GM23248 (cell line): ENCODE measurements around the gene PEX14. TPM values are rescaled to one million over a fixed set of nuclear protein-coding genes. Genes with fewer than 3 reads are reported as not detected.

Experiments
- DNase-seq: peaks from one replicate; pipeline ENCODE4 v3.0.0-alpha.2; 2015
- H2AFZ ChIP-seq: fragments of 200-600 bp; sonication (generic); 2 replicates; pipeline ENCODE4 v1.6.1; 2016; ENCODE audit warnings: antibody characterized with exemption
- H3F3A ChIP-seq: fragments of 200-600 bp; sonication (generic); 2 replicates; pipeline ENCODE4 v1.6.1; 2016; ENCODE audit warnings: mild to moderate bottlenecking, antibody characterized with exemption, mixed run types; ENCODE audit not compliant: insufficient read depth
- H3K27ac ChIP-seq: fragments of 200-600 bp; sonication (generic); 2 replicates; pipeline ENCODE4 v1.5.1; 2016; ENCODE audit warnings: mild to moderate bottlenecking
- H3K27me3 ChIP-seq: fragments of 200-600 bp; sonication (generic); replicated peaks from 2 replicates; pipeline ENCODE4 v1.6.1; 2016; ENCODE audit warnings: mild to moderate bottlenecking; ENCODE audit not compliant: insufficient read depth
- H3K36me3 ChIP-seq: fragments of 200-600 bp; sonication (generic); 2 replicates; pipeline ENCODE4 v1.6.1; 2016; ENCODE audit warnings: low read depth, mild to moderate bottlenecking
- H3K4me1 ChIP-seq: fragments of 200-600 bp; sonication (generic); 2 replicates; pipeline ENCODE4 v1.6.1; 2016; ENCODE audit warnings: mild to moderate bottlenecking; ENCODE audit not compliant: insufficient read depth
- H3K4me2 ChIP-seq: fragments of 200-600 bp; sonication (generic); one replicate; pipeline ENCODE4 v1.6.1; 2016; ENCODE audit warnings: mild to moderate bottlenecking; ENCODE audit not compliant: unreplicated experiment
- H3K4me3 ChIP-seq: fragments of 200-600 bp; sonication (generic); 2 replicates; pipeline ENCODE4 v1.5.1; 2016; ENCODE audit warnings: mild to moderate bottlenecking
- H3K79me2 ChIP-seq: fragments of 200-600 bp; sonication (generic); 2 replicates; pipeline ENCODE4 v1.6.1; 2016; ENCODE audit warnings: mild to moderate bottlenecking; ENCODE audit not compliant: insufficient read depth
- H3K9ac ChIP-seq: fragments of 200-600 bp; sonication (generic); 2 replicates; pipeline ENCODE4 v1.6.1; 2016; ENCODE audit warnings: mild to moderate bottlenecking
- H3K9me2 ChIP-seq: fragments of 200-600 bp; sonication (generic); 2 replicates; pipeline ENCODE4 v1.6.1; 2016; ENCODE audit warnings: mixed run types, mild to moderate bottlenecking, moderate library complexity; ENCODE audit not compliant: insufficient read depth
- H3K9me3 ChIP-seq: fragments of 200-600 bp; sonication (generic); one replicate; pipeline ENCODE4 v1.6.1; 2017; ENCODE audit warnings: low read depth
- H4K20me1 ChIP-seq: fragments of 200-600 bp; sonication (generic); 2 replicates; pipeline ENCODE4 v1.6.0; 2016; ENCODE audit not compliant: insufficient read depth
- EZH2 ChIP-seq: fragments of 200-600 bp; sonication (generic); IDR thresholded peaks from 2 replicates; pipeline ENCODE4 v1.6.1; 2018; ENCODE audit warnings: antibody characterized with exemption, mild to moderate bottlenecking; ENCODE audit not compliant: insufficient read depth, poor library complexity, severe bottlenecking
- EZH2phosphoT487 ChIP-seq: fragments of 200-600 bp; sonication (generic); IDR thresholded peaks from 2 replicates; pipeline ENCODE4 v1.6.1; 2018; ENCODE audit warnings: antibody characterized with exemption, moderate library complexity, mild to moderate bottlenecking, low read depth; ENCODE audit not compliant: insufficient read depth
- WGBS, 2 experiments: methylation state at CpG; one replicate each; pipeline ENCODE4 v1.1.6; 2015 to 2017; ENCODE audit warnings: low lambda C conversion rate in 2 of 2, low coverage in 1 of 2; ENCODE audit errors: missing lambda C conversion rate in 2 of 2; 5-methylcytosine and 5-hydroxymethylcytosine counted together
- in situ Hi-C: fragments of 300-500 bp; cut with MboI; formaldehyde crosslinking; loops from 2 replicates; pipeline ENCODE4 v1.15.0; 2020
- polyA plus RNA-seq: library from polyadenylated mRNA; unstranded; fragments of >200 nt; fragmentation: Nextera tagmentation; extraction: Ambion mirVana; gene quantifications from 2 replicates; pipeline ENCODE4 v1.2.1, GENCODE V29; 2016
- total RNA-seq: library from RNA; depleted of rRNA; stranded (reverse); fragments of >200 nt; shearing (Covaris generic); gene quantifications from 2 replicates; pipeline ENCODE4 v1.2.3, GENCODE V29; 2014

PEX14 gene
- total and polyA plus RNA-seq, 2 experiments from 2014 or later, result 13.9 to 20.1 TPM

GRCh38 chr1:10614377-10615225 is 139.9 kb downstream of the PEX14 start:
- no peaks in the 10 kb centered on the region for H3F3A ChIP-seq
- H3K4me1 ChIP-seq, result no peaks in the 10 kb centered on the region
- H3K79me2 ChIP-seq, result no peaks in the 10 kb centered on the region
- no peak overlapping the region for H3K4me2 ChIP-seq
- no peaks in the 10 kb centered on the region for H3K27me3 ChIP-seq
- DNase-seq, result no peak
- no peak overlapping the region for H2AFZ ChIP-seq
- H3K27ac ChIP-seq, result no peak overlapping the region
- H3K36me3 ChIP-seq, result no peaks in the 10 kb centered on the region
- H3K4me3 ChIP-seq, result no peak overlapping the region
- in situ Hi-C loops, result no loop called here
- no peaks in the 10 kb centered on the region for H3K9me2 ChIP-seq
- no peaks in the 10 kb centered on the region for H3K9me3 ChIP-seq
- H3K9ac ChIP-seq, result no peak overlapping the region
- no peaks in the 10 kb centered on the region for H4K20me1 ChIP-seq
- 97 to 98% methylated on average over 18 of the region's 18 CpGs for WGBS, 2 experiments
- TF ChIP-seq EZH2 (no peak), EZH2phosphoT487 (no peak)

DNA sequence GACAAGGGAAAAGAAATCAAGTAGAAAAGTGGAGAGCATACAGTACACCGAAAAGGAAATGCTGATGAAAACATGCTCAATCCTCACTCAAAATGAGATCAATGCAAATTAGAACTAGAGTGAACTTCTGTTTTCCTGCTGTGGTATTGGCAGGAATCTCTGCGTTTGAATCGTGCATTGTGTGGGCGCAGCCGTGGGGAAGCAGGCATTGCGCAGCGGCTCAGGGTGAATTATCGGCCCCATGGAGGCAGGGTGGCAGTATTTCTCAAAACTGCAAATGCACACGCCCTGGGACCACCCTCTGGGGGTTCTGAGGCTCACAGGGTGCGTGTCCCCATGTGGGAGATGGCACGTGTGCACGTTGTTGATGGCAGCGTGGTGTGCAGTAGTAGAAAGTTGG is 140.6 kb downstream of the PEX14 start:
- no peaks in the 10 kb centered on the region for H4K20me1 ChIP-seq

DNA sequence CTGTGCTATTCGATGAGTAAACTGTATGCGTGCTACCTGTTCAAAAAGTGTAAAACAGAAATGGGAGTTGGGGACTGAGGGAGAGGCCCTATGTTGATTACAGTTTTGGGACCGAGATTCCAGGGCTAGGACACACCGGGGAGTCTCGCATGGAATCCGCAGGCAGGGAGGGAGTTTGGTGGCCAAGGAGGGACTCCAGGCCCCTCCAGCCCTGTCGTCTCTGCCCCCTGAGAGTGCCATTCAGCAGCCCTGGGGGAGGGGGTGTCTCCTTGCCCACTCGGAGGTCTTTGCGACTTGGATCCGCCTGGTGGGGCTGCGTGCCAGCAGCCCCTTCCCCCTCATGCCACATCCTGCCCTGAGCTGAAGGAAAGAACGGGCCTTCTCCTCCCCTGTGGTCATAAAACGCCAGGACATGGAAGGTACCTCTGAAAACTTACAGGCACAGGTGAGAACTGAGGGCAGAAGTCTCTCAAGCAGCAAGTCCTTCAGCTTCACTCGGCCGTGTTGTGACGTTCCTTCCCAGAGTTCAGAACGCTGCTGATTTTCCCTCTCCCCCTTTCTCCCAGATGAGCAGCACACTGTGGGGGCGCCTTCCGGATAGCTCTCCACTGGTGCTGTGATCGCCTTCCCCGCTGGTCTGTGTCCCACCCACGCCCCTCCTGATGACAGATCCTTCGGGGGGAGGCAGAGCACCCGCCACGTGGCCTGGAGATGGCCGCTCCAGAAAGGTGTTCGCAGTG is 141.4 kb downstream of the PEX14 start:
- H3K9me2 ChIP-seq, result no peaks in the 10 kb centered on the region
- no peak overlapping the region for H2AFZ ChIP-seq
- DNase-seq, result no peak
- in situ Hi-C loops, result no loop called here
- WGBS, 2 experiments, result 88 to 92% methylated on average over 26 to 27 of the region's 27 CpGs
- H3K9ac ChIP-seq, result no peak overlapping the region
- no peaks in the 10 kb centered on the region for H3K27me3 ChIP-seq
- H3K4me2 ChIP-seq, result no peak overlapping the region
- TF ChIP-seq EZH2 (no peak), EZH2phosphoT487 (no peak)
- H3K79me2 ChIP-seq, result no peaks in the 10 kb centered on the region
- H3K27ac ChIP-seq, result no peak overlapping the region
- H4K20me1 ChIP-seq, result no peaks in the 10 kb centered on the region
- no peaks in the 10 kb centered on the region for H3K4me1 ChIP-seq
- H3K9me3 ChIP-seq, result no peaks in the 10 kb centered on the region
- no peak overlapping the region for H3K4me3 ChIP-seq
- H3F3A ChIP-seq, result no peaks in the 10 kb centered on the region
- H3K36me3 ChIP-seq, result no peaks in the 10 kb centered on the region

More for the DNA sequence above, 140.6 kb downstream of the PEX14 start:
- no peaks in the 10 kb centered on the region for H3K36me3 ChIP-seq
- 94 to 98% methylated on average over 13 of the region's 13 CpGs for WGBS, 2 experiments
- no peaks in the 10 kb centered on the region for H3K4me1 ChIP-seq
- TF ChIP-seq EZH2phosphoT487 (no peak), EZH2 (no peak)
- no peaks in the 10 kb centered on the region for H3K27me3 ChIP-seq
- no peak for DNase-seq
- H3K4me2 ChIP-seq, result no peak overlapping the region
- H3K9me2 ChIP-seq, result no peaks in the 10 kb centered on the region
- H3K4me3 ChIP-seq, result no peak overlapping the region
- no peaks in the 10 kb centered on the region for H3K79me2 ChIP-seq
- H3K9ac ChIP-seq, result no peak overlapping the region
- no peak overlapping the region for H3K27ac ChIP-seq
- H3F3A ChIP-seq, result no peaks in the 10 kb centered on the region
- in situ Hi-C loops, result no loop called here
- H2AFZ ChIP-seq, result no peak overlapping the region
- H3K9me3 ChIP-seq, result no peaks in the 10 kb centered on the region

DNA sequence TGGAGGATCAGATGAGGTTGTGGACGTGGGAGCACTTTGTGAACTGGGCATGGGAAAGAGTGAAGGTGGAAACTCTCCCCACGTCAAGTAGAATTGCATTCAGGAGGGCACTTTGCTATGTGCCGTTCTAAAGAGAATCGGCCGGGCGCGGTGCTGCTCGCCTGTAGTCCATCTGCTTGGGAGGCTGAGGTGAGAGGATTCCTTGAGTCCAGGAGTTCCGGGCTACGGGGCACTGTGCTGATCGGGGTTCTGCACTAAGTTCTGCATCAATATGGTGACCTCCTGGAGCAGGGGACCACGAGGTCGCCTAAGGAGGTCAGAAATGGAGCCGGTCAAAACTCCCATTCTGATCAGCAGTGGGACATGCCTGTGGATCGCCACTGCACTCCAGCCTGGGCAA is 141.9 kb downstream of the PEX14 start:
- in situ Hi-C loops, result no loop called here
- Histone ChIP-seq H3K4me2 (no peak overlapping the region), H2AFZ (no peak overlapping the region), H4K20me1 (no peaks in the 10 kb centered on the region), H3K4me1 (no peaks in the 10 kb centered on the region), H3K79me2 (no peaks in the 10 kb centered on the region), H3K4me3 (no peak overlapping the region), H3K27ac (no peak overlapping the region), H3F3A (no peaks in the 10 kb centered on the region), H3K36me3 (no peaks in the 10 kb centered on the region), H3K27me3 (no peaks in the 10 kb centered on the region), H3K9me2 (no peaks in the 10 kb centered on the region), H3K9ac (no peak overlapping the region), H3K9me3 (no peaks in the 10 kb centered on the region)
- TF ChIP-seq EZH2 (no peak), EZH2phosphoT487 (no peak)
- no peak for DNase-seq
- WGBS, 2 experiments, result 96 to 100% methylated on average over 15 of the region's 15 CpGs
